PC-3 (cell line): ENCODE results near the gene CAP2.

ENCODE experiments used
- EZH2 ChIP-seq: fragments of 300-600 bp; sonication (generic); IDR thresholded peaks from one replicate; pipeline ENCODE4 v1.6.1; 2017; ENCODE audit warnings: antibody characterized with exemption, mild to moderate bottlenecking, low read length; ENCODE audit not compliant: unreplicated experiment
- EZH2phosphoT487 ChIP-seq: fragments of 300-600 bp; sonication (generic); IDR thresholded peaks from 2 replicates; pipeline ENCODE4 v1.6.1; 2018; ENCODE audit warnings: mild to moderate bottlenecking, antibody characterized with exemption, low read length, borderline replicate concordance

DNA sequence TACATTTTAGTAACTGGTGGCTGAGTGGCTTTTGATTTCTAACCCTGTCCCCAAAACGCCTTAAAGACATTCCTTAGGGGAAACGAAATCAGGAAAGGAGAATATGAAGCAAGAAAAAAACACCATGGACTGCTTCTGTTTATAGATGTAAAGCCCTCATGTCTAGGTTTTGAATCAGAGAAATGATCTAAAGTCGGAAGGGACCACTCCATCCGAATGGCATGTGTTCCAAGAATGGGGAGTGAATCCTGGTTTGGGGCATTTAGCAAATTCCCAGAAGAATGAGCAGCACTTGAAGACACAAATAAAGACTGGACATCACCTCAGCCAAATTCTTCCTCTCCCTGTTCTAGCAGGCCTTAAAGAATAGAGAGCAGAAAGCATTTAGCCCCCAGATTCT, 65.6 kb downstream of the CAP2 start:
- TF ChIP-seq EZH2phosphoT487, result no peak
- no peak for TF ChIP-seq EZH2
